ENCODE results near the gene CDC45. TPM values are rescaled to one million over a fixed set of nuclear protein-coding genes. Genes with fewer than 3 reads are reported as not detected.

CDC45 gene
- total and polyA plus RNA-seq, 10 donors: 1.5 to 7.3 (median 4.9) TPM

GRCh38 chr22:19494001-19494560, 14.4 kb downstream of the CDC45 start:
- TF ChIP-seq POLR2A (IDR thresholded peaks at IDR 0.05) (no peak), POLR2AphosphoS5 (IDR thresholded peaks at IDR 0.05) (no peak)
- TF ChIP-seq, protein P1, sequence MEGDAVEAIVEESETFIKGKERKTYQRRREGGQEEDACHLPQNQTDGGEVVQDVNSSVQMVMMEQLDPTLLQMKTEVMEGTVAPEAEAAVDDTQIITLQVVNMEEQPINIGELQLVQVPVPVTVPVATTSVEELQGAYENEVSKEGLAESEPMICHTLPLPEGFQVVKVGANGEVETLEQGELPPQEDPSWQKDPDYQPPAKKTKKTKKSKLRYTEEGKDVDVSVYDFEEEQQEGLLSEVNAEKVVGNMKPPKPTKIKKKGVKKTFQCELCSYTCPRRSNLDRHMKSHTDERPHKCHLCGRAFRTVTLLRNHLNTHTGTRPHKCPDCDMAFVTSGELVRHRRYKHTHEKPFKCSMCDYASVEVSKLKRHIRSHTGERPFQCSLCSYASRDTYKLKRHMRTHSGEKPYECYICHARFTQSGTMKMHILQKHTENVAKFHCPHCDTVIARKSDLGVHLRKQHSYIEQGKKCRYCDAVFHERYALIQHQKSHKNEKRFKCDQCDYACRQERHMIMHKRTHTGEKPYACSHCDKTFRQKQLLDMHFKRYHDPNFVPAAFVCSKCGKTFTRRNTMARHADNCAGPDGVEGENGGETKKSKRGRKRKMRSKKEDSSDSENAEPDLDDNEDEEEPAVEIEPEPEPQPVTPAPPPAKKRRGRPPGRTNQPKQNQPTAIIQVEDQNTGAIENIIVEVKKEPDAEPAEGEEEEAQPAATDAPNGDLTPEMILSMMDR (IDR thresholded peaks at IDR 0.05 in 8 of 11, conservative IDR thresholded peaks at IDR 0.05 in 3 of 11): no peak
- Histone ChIP-seq H3K27ac (no peak overlapping the region), H3K27me3 (replicated peaks in 1 of 7) (no peaks in the 10 kb centered on the region), H3K36me3 (peaks cover 0 to 44% (median 0%) of the 10 kb centered on the region in 6 donors), H3K4me1 (peaks cover 0 to 5% (median 0%) of the 10 kb centered on the region in 6 donors), H3K9me3 (no peaks in the 10 kb centered on the region), H3K4me3 (no peak overlapping the region)
- DNase-seq: no peak
- 96 to 99% (median 99%) methylated on average over 7 to 8 of the region's 8 CpGs for WGBS, 5 donors
- intact Hi-C loops (cut with DNase I; ENCODE audit: low total_unique reads): loop anchor here (10.0 kb wide), 1 partner anchor 131 kb away; no protein-coding TSS in a partner anchor

- Histone ChIP-seq H3K27ac (no peak overlapping the region), H3K27me3 (replicated peaks in 1 of 7) (no peaks in the 10 kb centered on the region), H3K36me3 (peaks cover 0 to 46% (median 0%) of the 10 kb centered on the region in 6 donors), H3K9me3 (no peaks in the 10 kb centered on the region), H3K4me3 (no peak overlapping the region), H3K4me1 (no peaks in the 10 kb centered on the region)
- 96 to 100% (median 97%) methylated on average over 6 of the region's 6 CpGs for WGBS, 5 donors
- intact Hi-C loops (cut with DNase I; ENCODE audit: low total_unique reads): loop anchor here (10.0 kb wide), 1 partner anchor 130 kb away; no protein-coding TSS in a partner anchor
- DNase-seq: no peak
- TF ChIP-seq, protein P1 (IDR thresholded peaks at IDR 0.05 in 8 of 11, conservative IDR thresholded peaks at IDR 0.05 in 3 of 11): no peak
- TF ChIP-seq POLR2AphosphoS5 (IDR thresholded peaks at IDR 0.05): no peak
- TF ChIP-seq POLR2A (IDR thresholded peaks at IDR 0.05): no peak
Measured at GRCh38 chr22:19494676-19495173, 15.0 kb downstream of the CDC45 start.

GRCh38 chr22:19495562-19496323, 16.0 kb downstream of the CDC45 start:
- peaks cover 0 to 46% (median 0%) of the 10 kb centered on the region in 6 donors for H3K36me3 ChIP-seq
- no peaks in the 10 kb centered on the region for H3K9me3 ChIP-seq
- TF ChIP-seq POLR2AphosphoS5 (IDR thresholded peaks at IDR 0.05) (no peak), POLR2A (IDR thresholded peaks at IDR 0.05) (no peak)
- TF ChIP-seq, protein P1 (IDR thresholded peaks at IDR 0.05 in 8 of 11, conservative IDR thresholded peaks at IDR 0.05 in 3 of 11): peak in 9 of 11 experiments; percentile 10 to 52 (median 34)
- no peaks in the 10 kb centered on the region for H3K27me3 ChIP-seq (replicated peaks in 1 of 7)
- no peak for DNase-seq
- intact Hi-C loops (cut with DNase I; ENCODE audit: low total_unique reads): loop anchor here (10.0 kb wide), 1 partner anchor 129 kb away; no protein-coding TSS in a partner anchor
- H3K4me1 ChIP-seq: no peaks in the 10 kb centered on the region
- 64 to 75% (median 67%) methylated on average over 5 of the region's 5 CpGs for WGBS, 5 donors
- H3K27ac ChIP-seq: no peak overlapping the region
- H3K4me3 ChIP-seq: no peak overlapping the region

DNA sequence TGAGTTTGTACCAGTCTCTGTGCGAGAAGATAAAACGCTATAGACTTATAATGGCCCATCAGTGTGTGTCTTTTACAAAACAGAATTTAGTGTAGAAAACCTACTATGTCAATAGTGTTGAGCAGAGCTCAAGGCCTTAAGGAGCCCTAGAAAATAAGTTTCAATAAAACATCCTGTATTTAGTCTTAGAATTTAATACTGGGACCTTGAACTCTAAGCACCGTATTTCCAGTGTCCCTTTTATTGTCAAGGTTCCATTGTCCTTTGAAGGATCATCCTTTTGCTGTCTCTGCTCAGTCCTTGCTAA, 16.6 kb downstream of the CDC45 start:
- Histone ChIP-seq H3K36me3 (peaks cover 0 to 46% (median 0%) of the 10 kb centered on the region in 6 donors), H3K27ac (no peak overlapping the region), H3K27me3 (replicated peaks in 1 of 7) (no peaks in the 10 kb centered on the region), H3K9me3 (no peaks in the 10 kb centered on the region), H3K4me1 (no peaks in the 10 kb centered on the region), H3K4me3 (no peak overlapping the region)
- DNase-seq: no peak
- TF ChIP-seq, protein P1 (IDR thresholded peaks at IDR 0.05 in 8 of 11, conservative IDR thresholded peaks at IDR 0.05 in 3 of 11): no peak
- TF ChIP-seq POLR2A (IDR thresholded peaks at IDR 0.05) (no peak), POLR2AphosphoS5 (IDR thresholded peaks at IDR 0.05) (no peak)
- WGBS, 5 donors: 87 to 93% (median 93%) methylated on average over 3 of the region's 3 CpGs
- intact Hi-C loops (cut with DNase I; ENCODE audit: low total_unique reads): loop anchor here (10.0 kb wide), 1 partner anchor 129 kb away; no protein-coding TSS in a partner anchor
